ENCODE data around the gene CHGA. TPM values are rescaled to one million over a fixed set of nuclear protein-coding genes. Genes with fewer than 3 reads are reported as not detected.

The CHGA gene
- total and polyA plus RNA-seq, 10 of the 15 experiments (the other 5 are each of a cell fraction or from before 2014, with no cell fraction given) = 0.11 to 0.23 TPM; not detected in 8

DNA sequence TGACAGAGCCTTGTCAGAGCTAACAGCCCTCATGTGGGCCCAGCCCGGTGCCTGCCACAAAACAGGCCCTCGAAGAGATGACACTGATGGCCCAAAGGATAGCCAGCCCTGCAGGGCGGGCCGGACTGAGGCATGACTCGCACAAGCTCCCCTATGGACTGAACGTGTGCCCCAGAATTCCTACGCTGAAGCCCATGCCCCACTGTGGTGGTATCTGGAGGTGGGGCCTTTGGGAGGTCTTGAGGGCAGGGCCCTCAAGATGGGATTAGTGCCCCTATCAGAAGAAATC, 38.6 kb downstream of the CHGA start:
- Histone ChIP-seq H3K9ac (ENCODE audit: control insufficient read depth, insufficient read depth, low read length) (no peak overlapping the region), H3K36me3 (ENCODE audit: control insufficient read depth in 2 of 2, insufficient read depth in 2 of 2, low read length in 1 of 2) (peaks cover 0 to 39% of the 10 kb centered on the region in 2 experiments; a peak in 3 of 4 replicates), H3K9me3 (replicated peaks; ENCODE audit: control insufficient read depth, insufficient read depth, low read length) (no peaks in the 10 kb centered on the region), H3K4me2 (ENCODE audit: control insufficient read depth, insufficient read depth) (no peak overlapping the region), H3K27me3 (replicated peaks in 1 of 2; ENCODE audit: control insufficient read depth in 2 of 2, insufficient read depth in 2 of 2, low read length in 1 of 2) (no peaks in the 10 kb centered on the region), H3K4me1 (ENCODE audit: control insufficient read depth, insufficient read depth, low read length) (no peaks in the 10 kb centered on the region), H4K20me1 (ENCODE audit: control insufficient read depth, insufficient read depth) (no peaks in the 10 kb centered on the region; the same call in 1 of the 2 replicates), H3K79me2 (ENCODE audit: control insufficient read depth, insufficient read depth, low read length) (no peaks in the 10 kb centered on the region; the same call in 1 of the 2 replicates), H3K27ac (ENCODE audit: control insufficient read depth, insufficient read depth) (no peak overlapping the region), H2AFZ (ENCODE audit: control insufficient read depth, low read depth, low read length) (no peak overlapping the region), H3K4me3 (no peak overlapping the region)
- ATAC-seq (no peak), FAIRE-seq (no peak), DNase-seq (ENCODE audit: low read depth, low spot score) (no peak)
- intact Hi-C loops (cut with micrococcal nuclease; ENCODE audit: unreplicated experiment) (no loop called here), in situ Hi-C loops (cut with MboI) (no loop called here)
- RAD21 ChIA-PET (ENCODE audit: unreplicated experiment) = no interaction called here
- POLR2A ChIA-PET = no interaction called here
- BruUV-seq (replicated peaks) = no TSS peak
- 100% methylated on average over 7 of the region's 7 CpGs for WGBS (ENCODE audit: insufficient coverage, insufficient replicate concordance, low lambda C conversion rate, missing lambda C conversion rate)
- TF ChIP-seq FOXK2 (IDR thresholded peaks at IDR 0.05) = no peak
- no peak for TF ChIP-seq ZZZ3 (IDR thresholded peaks at IDR 0.05; ENCODE audit: control insufficient read depth, insufficient read length, low read depth)
- no peak for TF ChIP-seq IRF4 (IDR thresholded peaks at IDR 0.05; ENCODE audit: low read depth, low read length)
- TF ChIP-seq FOS (IDR thresholded peaks at IDR 0.05; ENCODE audit: borderline replicate concordance, extremely low read depth, insufficient read length) = no peak
- TF ChIP-seq EP300 (IDR thresholded peaks at IDR 0.05; ENCODE audit: borderline replicate concordance in 1 of 2, control insufficient read depth in 1 of 2, low read depth in 2 of 2, low read length in 2 of 2) = no peak
- no peak for TF ChIP-seq RAD51 (IDR thresholded peaks at IDR 0.05)
- TF ChIP-seq BCL11A (IDR thresholded peaks at IDR 0.05; ENCODE audit: low read depth, low read length) = no peak
- no peak for TF ChIP-seq MXI1 (IDR thresholded peaks at IDR 0.05; ENCODE audit: low read depth, low read length)
- TF ChIP-seq, protein P1, sequence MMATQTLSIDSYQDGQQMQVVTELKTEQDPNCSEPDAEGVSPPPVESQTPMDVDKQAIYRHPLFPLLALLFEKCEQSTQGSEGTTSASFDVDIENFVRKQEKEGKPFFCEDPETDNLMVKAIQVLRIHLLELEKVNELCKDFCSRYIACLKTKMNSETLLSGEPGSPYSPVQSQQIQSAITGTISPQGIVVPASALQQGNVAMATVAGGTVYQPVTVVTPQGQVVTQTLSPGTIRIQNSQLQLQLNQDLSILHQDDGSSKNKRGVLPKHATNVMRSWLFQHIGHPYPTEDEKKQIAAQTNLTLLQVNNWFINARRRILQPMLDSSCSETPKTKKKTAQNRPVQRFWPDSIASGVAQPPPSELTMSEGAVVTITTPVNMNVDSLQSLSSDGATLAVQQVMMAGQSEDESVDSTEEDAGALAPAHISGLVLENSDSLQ (IDR thresholded peaks at IDR 0.05) = no peak
- TF ChIP-seq FOXM1 (IDR thresholded peaks at IDR 0.05; ENCODE audit: low read depth, low read length) = no peak
- TF ChIP-seq, protein P2, sequence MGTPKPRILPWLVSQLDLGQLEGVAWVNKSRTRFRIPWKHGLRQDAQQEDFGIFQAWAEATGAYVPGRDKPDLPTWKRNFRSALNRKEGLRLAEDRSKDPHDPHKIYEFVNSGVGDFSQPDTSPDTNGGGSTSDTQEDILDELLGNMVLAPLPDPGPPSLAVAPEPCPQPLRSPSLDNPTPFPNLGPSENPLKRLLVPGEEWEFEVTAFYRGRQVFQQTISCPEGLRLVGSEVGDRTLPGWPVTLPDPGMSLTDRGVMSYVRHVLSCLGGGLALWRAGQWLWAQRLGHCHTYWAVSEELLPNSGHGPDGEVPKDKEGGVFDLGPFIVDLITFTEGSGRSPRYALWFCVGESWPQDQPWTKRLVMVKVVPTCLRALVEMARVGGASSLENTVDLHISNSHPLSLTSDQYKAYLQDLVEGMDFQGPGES (IDR thresholded peaks at IDR 0.05) = no peak
- TF ChIP-seq, protein P3, sequence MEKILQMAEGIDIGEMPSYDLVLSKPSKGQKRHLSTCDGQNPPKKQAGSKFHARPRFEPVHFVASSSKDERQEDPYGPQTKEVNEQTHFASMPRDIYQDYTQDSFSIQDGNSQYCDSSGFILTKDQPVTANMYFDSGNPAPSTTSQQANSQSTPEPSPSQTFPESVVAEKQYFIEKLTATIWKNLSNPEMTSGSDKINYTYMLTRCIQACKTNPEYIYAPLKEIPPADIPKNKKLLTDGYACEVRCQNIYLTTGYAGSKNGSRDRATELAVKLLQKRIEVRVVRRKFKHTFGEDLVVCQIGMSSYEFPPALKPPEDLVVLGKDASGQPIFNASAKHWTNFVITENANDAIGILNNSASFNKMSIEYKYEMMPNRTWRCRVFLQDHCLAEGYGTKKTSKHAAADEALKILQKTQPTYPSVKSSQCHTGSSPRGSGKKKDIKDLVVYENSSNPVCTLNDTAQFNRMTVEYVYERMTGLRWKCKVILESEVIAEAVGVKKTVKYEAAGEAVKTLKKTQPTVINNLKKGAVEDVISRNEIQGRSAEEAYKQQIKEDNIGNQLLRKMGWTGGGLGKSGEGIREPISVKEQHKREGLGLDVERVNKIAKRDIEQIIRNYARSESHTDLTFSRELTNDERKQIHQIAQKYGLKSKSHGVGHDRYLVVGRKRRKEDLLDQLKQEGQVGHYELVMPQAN (conservative IDR thresholded peaks at IDR 0.05) = no peak
- TF ChIP-seq IKZF2 (IDR thresholded peaks at IDR 0.05) = no peak
- TF ChIP-seq, protein P4, sequence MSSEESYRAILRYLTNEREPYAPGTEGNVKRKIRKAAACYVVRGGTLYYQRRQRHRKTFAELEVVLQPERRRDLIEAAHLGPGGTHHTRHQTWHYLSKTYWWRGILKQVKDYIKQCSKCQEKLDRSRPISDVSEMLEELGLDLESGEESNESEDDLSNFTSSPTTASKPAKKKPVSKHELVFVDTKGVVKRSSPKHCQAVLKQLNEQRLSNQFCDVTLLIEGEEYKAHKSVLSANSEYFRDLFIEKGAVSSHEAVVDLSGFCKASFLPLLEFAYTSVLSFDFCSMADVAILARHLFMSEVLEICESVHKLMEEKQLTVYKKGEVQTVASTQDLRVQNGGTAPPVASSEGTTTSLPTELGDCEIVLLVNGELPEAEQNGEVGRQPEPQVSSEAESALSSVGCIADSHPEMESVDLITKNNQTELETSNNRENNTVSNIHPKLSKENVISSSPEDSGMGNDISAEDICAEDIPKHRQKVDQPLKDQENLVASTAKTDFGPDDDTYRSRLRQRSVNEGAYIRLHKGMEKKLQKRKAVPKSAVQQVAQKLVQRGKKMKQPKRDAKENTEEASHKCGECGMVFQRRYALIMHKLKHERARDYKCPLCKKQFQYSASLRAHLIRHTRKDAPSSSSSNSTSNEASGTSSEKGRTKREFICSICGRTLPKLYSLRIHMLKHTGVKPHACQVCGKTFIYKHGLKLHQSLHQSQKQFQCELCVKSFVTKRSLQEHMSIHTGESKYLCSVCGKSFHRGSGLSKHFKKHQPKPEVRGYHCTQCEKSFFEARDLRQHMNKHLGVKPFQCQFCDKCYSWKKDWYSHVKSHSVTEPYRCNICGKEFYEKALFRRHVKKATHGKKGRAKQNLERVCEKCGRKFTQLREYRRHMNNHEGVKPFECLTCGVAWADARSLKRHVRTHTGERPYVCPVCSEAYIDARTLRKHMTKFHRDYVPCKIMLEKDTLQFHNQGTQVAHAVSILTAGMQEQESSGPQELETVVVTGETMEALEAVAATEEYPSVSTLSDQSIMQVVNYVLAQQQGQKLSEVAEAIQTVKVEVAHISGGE (CRISPR knock-in tag; IDR thresholded peaks at IDR 0.05) = no peak
- TF ChIP-seq, protein P5, sequence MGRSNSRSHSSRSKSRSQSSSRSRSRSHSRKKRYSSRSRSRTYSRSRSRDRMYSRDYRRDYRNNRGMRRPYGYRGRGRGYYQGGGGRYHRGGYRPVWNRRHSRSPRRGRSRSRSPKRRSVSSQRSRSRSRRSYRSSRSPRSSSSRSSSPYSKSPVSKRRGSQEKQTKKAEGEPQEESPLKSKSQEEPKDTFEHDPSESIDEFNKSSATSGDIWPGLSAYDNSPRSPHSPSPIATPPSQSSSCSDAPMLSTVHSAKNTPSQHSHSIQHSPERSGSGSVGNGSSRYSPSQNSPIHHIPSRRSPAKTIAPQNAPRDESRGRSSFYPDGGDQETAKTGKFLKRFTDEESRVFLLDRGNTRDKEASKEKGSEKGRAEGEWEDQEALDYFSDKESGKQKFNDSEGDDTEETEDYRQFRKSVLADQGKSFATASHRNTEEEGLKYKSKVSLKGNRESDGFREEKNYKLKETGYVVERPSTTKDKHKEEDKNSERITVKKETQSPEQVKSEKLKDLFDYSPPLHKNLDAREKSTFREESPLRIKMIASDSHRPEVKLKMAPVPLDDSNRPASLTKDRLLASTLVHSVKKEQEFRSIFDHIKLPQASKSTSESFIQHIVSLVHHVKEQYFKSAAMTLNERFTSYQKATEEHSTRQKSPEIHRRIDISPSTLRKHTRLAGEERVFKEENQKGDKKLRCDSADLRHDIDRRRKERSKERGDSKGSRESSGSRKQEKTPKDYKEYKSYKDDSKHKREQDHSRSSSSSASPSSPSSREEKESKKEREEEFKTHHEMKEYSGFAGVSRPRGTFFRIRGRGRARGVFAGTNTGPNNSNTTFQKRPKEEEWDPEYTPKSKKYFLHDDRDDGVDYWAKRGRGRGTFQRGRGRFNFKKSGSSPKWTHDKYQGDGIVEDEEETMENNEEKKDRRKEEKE (IDR thresholded peaks at IDR 0.05) = no peak
- CTCF ChIA-PET = no interaction called here
- SMC1A ChIA-PET (ENCODE audit: uncharacterized antibody, unreplicated experiment) = no interaction called here

All from GM12878 (cell line).